Thymus (tissue), 11 donors: ENCODE data around the gene ARHGAP6. TPM values are rescaled to one million over a fixed set of nuclear protein-coding genes. Genes with fewer than 3 reads are reported as not detected.

Source experiments
- DNase-seq, 9 donors: peaks; one replicate each; pipeline ENCODE4 v3.0.0-alpha.2; 2013; ENCODE audit warnings: low spot score in 9 of 9, low read depth in 6 of 9, missing footprints in 1 of 9
- H3K27ac ChIP-seq, 2 donors: one replicate each; pipeline ENCODE4 v1.5.1; 2013; ENCODE audit warnings: control low read depth in 1 of 2, low read depth in 1 of 2, low read length in 1 of 2, mild to moderate bottlenecking in 1 of 2, moderate library complexity in 1 of 2
- H3K27me3 ChIP-seq, 2 donors: one replicate each; pipeline ENCODE4 v1.5.1; 2013; ENCODE audit warnings: low read length in 1 of 2; ENCODE audit not compliant: control insufficient read depth in 2 of 2, insufficient read depth in 1 of 2
- H3K36me3 ChIP-seq, 2 donors: one replicate each; pipeline ENCODE4 v1.5.1; 2013; ENCODE audit warnings: low read length in 1 of 2, mild to moderate bottlenecking in 1 of 2, moderate library complexity in 1 of 2; ENCODE audit not compliant: control insufficient read depth in 2 of 2, insufficient read depth in 2 of 2
- H3K4me1 ChIP-seq, 2 donors: one replicate each; pipeline ENCODE4 v1.5.1; 2013; ENCODE audit warnings: low read length in 2 of 2; ENCODE audit not compliant: control insufficient read depth in 2 of 2, insufficient read depth in 2 of 2
- H3K4me3 ChIP-seq, 2 donors: one replicate each; pipeline ENCODE4 v1.5.1; 2013; ENCODE audit warnings: low read length in 2 of 2, control low read depth in 1 of 2, mild to moderate bottlenecking in 1 of 2
- H3K9me3 ChIP-seq, 2 donors: one replicate each; pipeline ENCODE4 v1.5.1; 2013; ENCODE audit warnings: low read length in 1 of 2, mild to moderate bottlenecking in 1 of 2; ENCODE audit not compliant: control insufficient read depth in 2 of 2, insufficient read depth in 1 of 2
- WGBS: extraction: QIAGEN DNeasy Blood & Tissue Kit; methylation state at CpG from one replicate; pipeline ENCODE4 v1.1.7; 2013; 5-methylcytosine and 5-hydroxymethylcytosine counted together
- polyA plus RNA-seq: library from polyadenylated mRNA; stranded (reverse); fragments of 200-250 nt; gene quantifications from one replicate; pipeline ENCODE4 v1.2.3, GENCODE V29; 2013
- total RNA-seq: library from RNA; stranded (reverse); fragments of 120-200 nt; gene quantifications from one replicate; pipeline ENCODE4 v1.2.4, GENCODE V29; 2013
- donor health status: healthy.

The ARHGAP6 gene
- total and polyA plus RNA-seq, 2 donors = 0.71 to 2.3 TPM

- no peaks in the 10 kb centered on the region for H3K36me3 ChIP-seq
- no peak for DNase-seq
- no peaks in the 10 kb centered on the region for H3K27me3 ChIP-seq
- no peaks in the 10 kb centered on the region for H3K4me1 ChIP-seq
- no peaks in the 10 kb centered on the region for H3K9me3 ChIP-seq
- H3K4me3 ChIP-seq = no peak overlapping the region
- no peak overlapping the region for H3K27ac ChIP-seq
- 94% methylated on average over 4 of the region's 4 CpGs for WGBS
Measured at GRCh38 chrX:11446949-11447348, 218.8 kb downstream of the ARHGAP6 start.

- Histone ChIP-seq H3K9me3 (no peaks in the 10 kb centered on the region), H3K4me1 (no peaks in the 10 kb centered on the region), H3K27me3 (no peaks in the 10 kb centered on the region), H3K27ac (no peak overlapping the region), H3K4me3 (no peak overlapping the region), H3K36me3 (no peaks in the 10 kb centered on the region)
- 87% methylated on average over 2 of the region's 2 CpGs for WGBS
- DNase-seq = no peak
Measured at GRCh38 chrX:11446336-11446735, 219.4 kb downstream of the ARHGAP6 start.

GRCh38 chrX:11445540-11445939, 220.2 kb downstream of the ARHGAP6 start:
- no peak for DNase-seq
- H3K27me3 ChIP-seq = no peaks in the 10 kb centered on the region
- no peaks in the 10 kb centered on the region for H3K36me3 ChIP-seq
- no peak overlapping the region for H3K27ac ChIP-seq
- H3K9me3 ChIP-seq = no peaks in the 10 kb centered on the region
- H3K4me1 ChIP-seq = no peaks in the 10 kb centered on the region
- no peak overlapping the region for H3K4me3 ChIP-seq
- 90% methylated on average over 2 of the region's 2 CpGs for WGBS

- Histone ChIP-seq H3K27ac (no peak overlapping the region), H3K4me1 (no peaks in the 10 kb centered on the region), H3K9me3 (no peaks in the 10 kb centered on the region), H3K36me3 (no peaks in the 10 kb centered on the region), H3K27me3 (no peaks in the 10 kb centered on the region), H3K4me3 (no peak overlapping the region)
- no peak for DNase-seq
- 98% methylated on average over 3 of the region's 3 CpGs for WGBS
Measured at GRCh38 chrX:11444052-11444451, 221.7 kb downstream of the ARHGAP6 start.

GRCh38 chrX:11439846-11440245, 225.9 kb downstream of the ARHGAP6 start:
- Histone ChIP-seq H3K27ac (no peak overlapping the region), H3K36me3 (no peaks in the 10 kb centered on the region), H3K9me3 (no peaks in the 10 kb centered on the region), H3K4me3 (no peak overlapping the region), H3K27me3 (no peaks in the 10 kb centered on the region), H3K4me1 (no peaks in the 10 kb centered on the region)
- WGBS = 85% methylated on average over 2 of the region's 2 CpGs
- DNase-seq = no peak

GRCh38 chrX:11438767-11439166, 227.0 kb downstream of the ARHGAP6 start:
- Histone ChIP-seq H3K4me3 (no peak overlapping the region), H3K27me3 (no peaks in the 10 kb centered on the region), H3K4me1 (no peaks in the 10 kb centered on the region), H3K36me3 (no peaks in the 10 kb centered on the region), H3K27ac (no peak overlapping the region), H3K9me3 (no peaks in the 10 kb centered on the region)
- no peak for DNase-seq
- WGBS = 86% methylated on average over 4 of the region's 4 CpGs

GRCh38 chrX:11438380-11438723, 227.4 kb downstream of the ARHGAP6 start:
- 96% methylated on average over 2 of the region's 2 CpGs for WGBS
- Histone ChIP-seq H3K9me3 (no peaks in the 10 kb centered on the region), H3K4me1 (no peaks in the 10 kb centered on the region), H3K4me3 (no peak overlapping the region), H3K27ac (no peak overlapping the region), H3K36me3 (no peaks in the 10 kb centered on the region), H3K27me3 (no peaks in the 10 kb centered on the region)
- DNase-seq = no peak

GRCh38 chrX:11437642-11438379, 227.9 kb downstream of the ARHGAP6 start:
- Histone ChIP-seq H3K9me3 (no peaks in the 10 kb centered on the region), H3K27me3 (no peaks in the 10 kb centered on the region), H3K4me1 (no peaks in the 10 kb centered on the region), H3K36me3 (no peaks in the 10 kb centered on the region), H3K27ac (no peak overlapping the region), H3K4me3 (no peak overlapping the region)
- no peak for DNase-seq
- WGBS = 95% methylated on average over 15 of the region's 15 CpGs

- WGBS = 82% methylated on average over 4 of the region's 4 CpGs
- H3K27me3 ChIP-seq = no peaks in the 10 kb centered on the region
- no peak for DNase-seq
- H3K9me3 ChIP-seq = no peaks in the 10 kb centered on the region
- H3K27ac ChIP-seq = no peak overlapping the region
- no peak overlapping the region for H3K4me3 ChIP-seq
- no peaks in the 10 kb centered on the region for H3K36me3 ChIP-seq
- no peaks in the 10 kb centered on the region for H3K4me1 ChIP-seq
Measured at GRCh38 chrX:11435568-11435967, 230.2 kb downstream of the ARHGAP6 start.
